NB4 (cell line): ENCODE data around the gene CNNM4.
"Not testable (repeated sequence)": the region's sequence is repeated elsewhere in the genome, so short reads cannot be mapped to it uniquely, and the experiment has no call there.

Experiments used
- DNase-seq: peaks from one replicate; pipeline ENCODE4 v3.0.0; 2010; ENCODE audit warnings: low read depth
- H3K4me3 ChIP-seq: one replicate; pipeline ENCODE4 v1.5.1; 2011; ENCODE audit warnings: mild to moderate bottlenecking, low read depth, low read length, moderate library complexity
- MYC ChIP-seq: IDR thresholded peaks from 2 replicates; pipeline ENCODE4 v1.6.1; 2011; ENCODE audit warnings: low read depth, low read length
- POLR2A ChIP-seq: IDR thresholded peaks from 2 replicates; pipeline ENCODE4 v1.6.1; 2011; ENCODE audit warnings: mild to moderate bottlenecking; ENCODE audit not compliant: insufficient read length; ENCODE audit errors: extremely low read depth
- TF ChIP-seq, protein P1 (sequence below): IDR thresholded peaks from one replicate; pipeline ENCODE4 v1.5.1; 2012; ENCODE audit warnings: low read depth, low read length
- TF ChIP-seq, protein P2 (sequence below): IDR thresholded peaks from 2 replicates; pipeline ENCODE4 v1.6.1; 2011; ENCODE audit warnings: low read depth, low read length

CNNM4 gene

DNA sequence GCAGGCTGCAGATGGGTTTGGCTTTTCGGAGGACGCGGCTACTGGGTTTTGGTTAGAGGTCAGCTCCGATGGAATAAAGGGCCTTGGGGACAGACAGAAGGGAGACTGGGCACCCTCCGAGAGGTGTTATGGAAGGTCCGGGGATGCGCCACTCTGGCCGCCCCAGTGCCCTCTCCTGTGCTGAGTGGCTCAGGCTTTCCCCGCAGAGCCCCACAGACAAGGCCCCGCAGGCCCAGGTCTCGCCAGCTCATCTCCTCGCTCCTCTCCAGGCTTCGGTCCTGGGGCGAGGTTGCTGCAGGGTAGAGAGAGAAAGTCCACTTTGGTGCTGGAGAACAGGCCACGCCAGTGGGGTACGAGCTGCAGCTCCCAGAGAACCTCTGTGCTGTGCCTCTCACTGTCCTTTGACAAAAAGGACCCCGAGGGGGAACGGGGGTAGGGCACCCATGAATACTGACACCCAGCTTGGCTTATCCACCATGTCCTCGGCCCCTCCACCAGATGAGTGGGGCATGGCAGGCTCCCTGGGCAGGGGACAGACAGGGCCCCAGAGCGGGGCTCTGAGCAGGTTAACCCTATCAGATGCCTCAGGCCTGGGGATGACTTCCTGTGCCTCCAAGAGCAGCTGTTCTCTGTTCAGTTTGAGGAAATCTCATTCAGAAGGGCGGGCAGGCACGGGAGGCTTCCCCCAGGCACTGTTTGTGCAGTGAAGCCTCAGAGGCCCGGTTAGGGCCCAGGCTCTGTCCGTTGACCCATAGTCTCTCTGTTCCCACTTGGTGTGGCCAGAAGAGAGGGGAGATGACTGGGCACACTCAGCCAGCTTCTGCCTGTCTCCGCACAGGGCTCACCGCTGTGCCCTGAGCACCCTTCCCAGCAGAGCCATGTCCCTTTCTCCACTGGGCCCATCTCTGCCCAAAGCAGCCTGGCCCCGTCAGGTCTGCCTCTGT is 39.6 kb downstream of the CNNM4 start:
- no peak overlapping the region for H3K4me3 ChIP-seq
- DNase-seq = no peak
- no peak for TF ChIP-seq MYC
- TF ChIP-seq POLR2A = no peak
- TF ChIP-seq, protein P1, sequence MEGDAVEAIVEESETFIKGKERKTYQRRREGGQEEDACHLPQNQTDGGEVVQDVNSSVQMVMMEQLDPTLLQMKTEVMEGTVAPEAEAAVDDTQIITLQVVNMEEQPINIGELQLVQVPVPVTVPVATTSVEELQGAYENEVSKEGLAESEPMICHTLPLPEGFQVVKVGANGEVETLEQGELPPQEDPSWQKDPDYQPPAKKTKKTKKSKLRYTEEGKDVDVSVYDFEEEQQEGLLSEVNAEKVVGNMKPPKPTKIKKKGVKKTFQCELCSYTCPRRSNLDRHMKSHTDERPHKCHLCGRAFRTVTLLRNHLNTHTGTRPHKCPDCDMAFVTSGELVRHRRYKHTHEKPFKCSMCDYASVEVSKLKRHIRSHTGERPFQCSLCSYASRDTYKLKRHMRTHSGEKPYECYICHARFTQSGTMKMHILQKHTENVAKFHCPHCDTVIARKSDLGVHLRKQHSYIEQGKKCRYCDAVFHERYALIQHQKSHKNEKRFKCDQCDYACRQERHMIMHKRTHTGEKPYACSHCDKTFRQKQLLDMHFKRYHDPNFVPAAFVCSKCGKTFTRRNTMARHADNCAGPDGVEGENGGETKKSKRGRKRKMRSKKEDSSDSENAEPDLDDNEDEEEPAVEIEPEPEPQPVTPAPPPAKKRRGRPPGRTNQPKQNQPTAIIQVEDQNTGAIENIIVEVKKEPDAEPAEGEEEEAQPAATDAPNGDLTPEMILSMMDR = no peak
- TF ChIP-seq, protein P2, sequence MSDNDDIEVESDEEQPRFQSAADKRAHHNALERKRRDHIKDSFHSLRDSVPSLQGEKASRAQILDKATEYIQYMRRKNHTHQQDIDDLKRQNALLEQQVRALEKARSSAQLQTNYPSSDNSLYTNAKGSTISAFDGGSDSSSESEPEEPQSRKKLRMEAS = no peak

DNA sequence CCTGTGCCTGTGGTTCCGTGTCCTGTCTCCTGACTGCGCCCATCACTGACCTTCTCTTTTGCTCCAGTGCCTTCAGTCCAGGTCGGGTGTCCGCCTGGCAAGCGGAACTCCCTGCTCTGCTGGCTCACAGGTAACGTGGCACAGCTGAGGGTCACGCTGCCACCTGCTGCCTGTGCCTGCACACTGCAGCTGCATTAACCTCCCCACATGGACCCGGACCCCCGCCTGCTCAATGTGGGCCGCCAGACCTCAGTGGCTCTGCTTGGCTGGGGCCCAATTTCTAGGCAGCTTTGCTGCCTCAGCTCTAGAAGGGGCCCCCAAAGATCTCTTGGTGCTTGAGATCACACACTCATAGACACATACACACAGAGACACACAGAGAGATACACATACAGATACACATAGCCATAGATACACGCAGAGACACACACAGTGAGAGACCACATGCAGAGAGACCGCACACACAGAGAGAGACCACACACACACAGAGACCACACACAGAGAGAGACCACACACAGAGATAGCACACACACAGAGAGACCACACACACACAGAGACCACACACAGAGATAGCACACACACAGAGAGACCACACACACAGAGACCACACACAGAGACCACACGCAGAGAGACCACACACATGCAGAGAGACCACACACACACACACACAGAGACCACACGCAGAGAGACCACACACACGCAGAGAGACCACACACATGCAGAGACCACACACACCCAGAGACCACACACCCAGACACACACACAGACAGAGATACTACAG is 40.5 kb downstream of the CNNM4 start:
- H3K4me3 ChIP-seq = no peak overlapping the region
- TF ChIP-seq, protein P2 = peak; percentile 30; the same call in 1 of the 2 replicates
- TF ChIP-seq, protein P1 = peak; percentile 85
- no peak for TF ChIP-seq MYC
- TF ChIP-seq POLR2A = no peak
- DNase-seq = peak; percentile 58

DNA sequence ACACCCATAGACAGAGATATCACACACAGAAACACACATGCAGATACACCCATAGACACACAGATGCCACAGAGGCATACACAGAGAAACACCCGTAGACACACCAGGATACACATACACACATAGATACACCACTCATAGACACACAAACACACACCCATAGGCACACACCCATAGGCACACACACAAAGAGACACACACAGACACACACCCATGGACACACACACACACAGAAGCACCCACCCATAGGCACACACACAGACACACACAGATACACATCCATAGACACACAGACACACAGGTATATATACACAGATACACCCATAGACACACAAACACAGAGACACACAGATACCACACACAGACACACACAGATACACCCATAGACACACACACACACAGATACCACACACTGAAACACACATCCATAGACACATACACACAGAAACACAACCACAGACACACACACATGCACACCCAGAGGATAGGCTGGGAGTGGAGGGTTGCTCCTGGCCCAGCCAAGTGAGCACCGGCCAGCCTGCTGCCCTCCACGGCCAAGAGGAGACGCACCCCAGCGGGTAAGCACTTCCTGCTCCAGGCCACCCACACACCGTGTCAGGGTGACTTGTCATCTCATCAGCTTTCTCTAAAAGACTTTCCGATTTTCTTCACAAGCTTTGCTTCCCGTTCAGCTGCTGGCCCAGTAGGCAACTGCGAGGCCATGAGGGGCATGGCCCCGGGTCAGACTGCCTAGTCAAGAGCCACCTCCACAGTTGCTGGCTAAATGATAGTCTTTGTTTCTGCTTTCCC is 41.3 kb downstream of the CNNM4 start:
- no peak for TF ChIP-seq POLR2A
- TF ChIP-seq, protein P2 = no peak
- DNase-seq = no peak
- no peak overlapping the region for H3K4me3 ChIP-seq

DNA sequence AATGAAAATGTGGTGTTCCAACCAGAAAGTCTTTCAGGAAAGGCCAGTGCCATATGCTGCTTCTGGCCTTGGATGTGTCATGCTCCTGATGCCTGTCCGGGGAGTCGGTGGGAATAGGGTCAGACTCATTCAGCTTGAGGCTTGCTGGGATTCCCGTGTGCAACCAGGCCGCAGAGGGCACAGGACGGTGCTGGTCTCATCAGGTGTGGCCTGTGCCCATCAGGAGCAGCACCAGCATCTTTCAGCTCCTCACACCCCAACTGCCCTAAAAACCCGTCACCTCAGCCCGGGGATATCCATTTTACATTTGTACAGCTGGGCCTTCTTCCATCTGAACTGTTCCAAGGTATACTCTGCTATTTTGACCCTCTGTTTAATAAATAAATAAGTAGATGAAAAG is 42.0 kb downstream of the CNNM4 start:
- TF ChIP-seq, protein P2 = no peak
- TF ChIP-seq MYC (no peak), POLR2A (no peak)
- TF ChIP-seq, protein P1 = no peak
- H3K4me3 ChIP-seq = no peak overlapping the region
- DNase-seq = no peak

DNA sequence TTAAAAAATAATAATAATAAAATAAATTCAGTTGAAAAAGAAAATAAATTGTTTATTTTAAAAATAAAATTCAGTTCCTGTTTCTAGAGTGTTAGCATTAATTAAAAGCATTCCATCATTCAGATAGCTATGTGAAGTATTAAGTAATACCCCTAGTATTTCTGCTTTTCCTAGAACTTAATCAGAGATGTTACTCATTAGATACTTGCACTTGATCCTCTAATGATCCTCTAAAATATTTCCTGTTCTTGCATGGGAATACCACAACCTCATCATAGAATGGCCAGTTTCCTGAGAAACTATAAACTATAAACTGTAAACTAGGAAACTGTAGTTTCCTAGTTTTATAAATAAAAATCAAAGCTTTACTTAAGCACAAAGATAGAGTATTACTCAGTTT is 44.3 kb downstream of the CNNM4 start:
- H3K4me3 ChIP-seq = no peak overlapping the region
- TF ChIP-seq, protein P1 = no peak
- TF ChIP-seq, protein P2 = no peak
- TF ChIP-seq POLR2A = no peak
- TF ChIP-seq MYC = no peak
- DNase-seq = no peak

DNA sequence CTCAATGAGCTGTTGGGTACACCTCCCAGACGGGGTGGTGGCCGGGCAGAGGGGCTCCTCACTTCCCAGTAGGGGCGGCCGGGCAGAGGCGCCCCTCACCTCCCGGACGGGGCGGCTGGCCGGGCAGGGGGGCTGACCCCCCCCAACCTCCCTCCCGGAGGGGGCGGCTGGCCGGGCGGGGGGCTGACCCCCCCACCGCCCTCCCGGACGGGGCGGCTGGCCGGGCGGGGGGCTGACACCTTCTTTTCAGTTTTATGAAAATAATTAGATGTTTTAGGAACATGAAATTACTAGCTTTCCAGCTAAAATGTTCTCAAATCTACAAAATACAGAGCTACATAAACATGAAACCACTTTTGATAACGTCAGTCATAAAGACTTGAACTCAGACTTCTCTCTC is 45.2 kb downstream of the CNNM4 start:
- DNase-seq, H3K4me3 ChIP-seq: not testable (repeated sequence)
